ENCODE data around the gene APBA3. TPM values are rescaled to one million over a fixed set of nuclear protein-coding genes. Genes with fewer than 3 reads are reported as not detected.
A peak's percentile ranks its signal among the peaks of the same experiment; 100 is the strongest.

The APBA3 gene
- total and polyA plus RNA-seq, 2 experiments from 2014 or later, result 17.2 to 31.8 TPM

GRCh38 chr19:3785451-3785937, 24.0 kb upstream of the APBA3 start (continued):
- TF ChIP-seq REST (IDR thresholded peaks at IDR 0.05; ENCODE audit: unreplicated experiment) (no peak), CTCF (conservative IDR thresholded peaks at IDR 0.05; ENCODE audit: low read depth in 2 of 2) (no peak), POLR2AphosphoS5 (IDR thresholded peaks at IDR 0.05; ENCODE audit: low read depth) (no peak), EZH2 (IDR thresholded peaks at IDR 0.05; ENCODE audit: low read depth, unreplicated experiment) (no peak), STAT1 (IDR thresholded peaks at IDR 0.05; ENCODE audit: unreplicated experiment) (no peak)

GRCh38 chr19:3784607-3785450, 23.3 kb upstream of the APBA3 start:
- TF ChIP-seq CTCF (conservative IDR thresholded peaks at IDR 0.05; ENCODE audit: low read depth in 2 of 2) (peak in 1 of 2 experiments; percentile 30; a peak in 2 of 4 replicates), ETS1 (IDR thresholded peaks at IDR 0.05) (no peak), ZNF462 (CRISPR knock-in tag; IDR thresholded peaks at IDR 0.05) (no peak)
- Histone ChIP-seq H3K4me2 (peak overlapping the region; percentile 87), H3F3A (replicated peaks; ENCODE audit: low read depth) (no peaks in the 10 kb centered on the region), H3K4me1 (ENCODE audit: insufficient read depth) (no peaks in the 10 kb centered on the region; the same call in 1 of the 2 replicates), H2AFZ (no peak overlapping the region; the same call in 1 of the 2 replicates), H3K27ac (ENCODE audit: low read depth) (no peak overlapping the region), H4K20me1 (replicated peaks; ENCODE audit: insufficient read depth) (no peaks in the 10 kb centered on the region), H3K79me2 (replicated peaks; ENCODE audit: insufficient read depth) (no peaks in the 10 kb centered on the region), H3K36me3 (ENCODE audit: insufficient read depth) (peaks cover 4% of the 10 kb centered on the region; the same call in 1 of the 2 replicates), H3K27me3 (ENCODE audit: insufficient read depth) (peaks cover 10% of the 10 kb centered on the region), H3K9me2 (ENCODE audit: insufficient read depth) (no peaks in the 10 kb centered on the region), H3K4me3 (peak overlapping the region; percentile 78)
- peaks cover 27% of the 10 kb centered on the region for H3K9me3 Mint-ChIP-seq
- peaks cover 8% of the 10 kb centered on the region for H3K4me1 Mint-ChIP-seq
- DNase-seq (ENCODE audit: low spot score), result no peak
- H3K27me3 Mint-ChIP-seq (ENCODE audit: insufficient read depth, low read depth, poor library complexity), result peaks cover 21% of the 10 kb centered on the region
- peaks cover 33% of the 10 kb centered on the region for H3K36me3 Mint-ChIP-seq (ENCODE audit: low read depth)
- ATAC-seq, result peak; percentile 22
- H3K4me3 Mint-ChIP-seq, result peak overlapping the region; percentile 78
- H3K27ac Mint-ChIP-seq, result no peak overlapping the region

All from GM23338 (cell line).